ENCODE measurements around the gene ARID1A. TPM values are rescaled to one million over a fixed set of nuclear protein-coding genes. Genes with fewer than 3 reads are reported as not detected.
A peak's percentile ranks its signal among the peaks of the same experiment; 100 is the strongest.
"Not testable (repeated sequence)": the region's sequence is repeated elsewhere in the genome, so short reads cannot be mapped to it uniquely, and the experiment has no call there.

ARID1A gene
- total RNA-seq, 1 experiment from 2014 or later, result 26.2 TPM

DNA sequence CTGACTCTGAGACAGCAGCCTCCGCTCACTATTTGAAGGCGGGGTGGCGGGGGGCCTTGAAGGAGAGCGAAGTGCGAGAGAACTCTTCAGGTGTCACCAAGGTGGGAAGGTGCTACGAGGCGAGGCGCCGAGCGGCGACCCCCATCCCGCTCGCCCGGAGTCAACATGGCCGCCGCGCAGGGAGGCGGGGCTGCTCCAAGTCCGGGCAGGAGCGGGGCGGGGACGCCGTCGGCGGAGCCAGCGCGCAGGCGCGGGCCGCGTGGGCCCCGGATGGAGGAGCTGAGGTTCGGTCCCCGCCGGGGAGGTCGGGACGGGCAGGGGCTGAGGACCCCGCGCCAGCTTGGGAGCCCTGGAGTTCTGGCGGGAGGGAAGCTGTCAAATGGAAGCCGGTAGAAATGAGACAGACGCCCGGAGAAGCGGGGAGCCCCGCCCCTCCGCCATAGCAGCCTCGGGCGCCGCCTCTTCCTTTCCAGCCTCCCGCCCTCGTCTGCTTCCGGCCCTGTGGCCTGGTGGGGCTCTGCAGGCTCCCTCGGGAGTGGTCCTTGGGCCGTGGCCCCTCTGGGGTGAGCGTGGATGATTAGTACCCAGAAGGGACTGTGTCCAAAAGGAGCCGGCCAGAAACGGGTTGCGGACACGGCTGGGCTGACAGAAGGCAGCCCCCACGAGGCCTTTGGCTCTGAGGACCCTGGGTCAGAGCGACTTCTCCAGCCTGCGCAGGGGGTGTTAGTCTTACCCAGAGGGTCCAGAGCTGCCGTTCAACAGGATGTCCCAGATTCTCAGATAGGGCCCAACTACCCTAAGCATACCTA, 92.1 kb downstream of the ARID1A start, which contains the start of gene PIGV:
Gene PIGV (plus strand): TSS at position 245 of the 809 bp plus-strand sequence. CDS start 2,866 bp downstream, outside the sequence.
- DNase-seq (ENCODE audit: low read depth), result peak; percentile 82

DNA sequence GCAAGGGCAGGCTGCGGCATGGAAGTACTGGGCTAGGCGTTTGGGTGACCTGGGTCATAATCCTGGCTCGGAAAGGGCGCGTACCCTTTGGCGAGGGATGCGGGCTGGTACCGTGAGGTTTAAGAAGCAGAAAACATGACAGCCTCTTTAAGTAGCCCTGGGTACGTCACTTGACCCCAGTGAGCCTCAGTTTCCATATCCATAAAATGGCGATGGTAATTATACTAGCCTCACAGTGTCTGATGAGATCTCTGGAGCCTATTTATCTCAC, 92.6 kb downstream of the ARID1A start:
- DNase-seq (ENCODE audit: low read depth), result no peak

DNA sequence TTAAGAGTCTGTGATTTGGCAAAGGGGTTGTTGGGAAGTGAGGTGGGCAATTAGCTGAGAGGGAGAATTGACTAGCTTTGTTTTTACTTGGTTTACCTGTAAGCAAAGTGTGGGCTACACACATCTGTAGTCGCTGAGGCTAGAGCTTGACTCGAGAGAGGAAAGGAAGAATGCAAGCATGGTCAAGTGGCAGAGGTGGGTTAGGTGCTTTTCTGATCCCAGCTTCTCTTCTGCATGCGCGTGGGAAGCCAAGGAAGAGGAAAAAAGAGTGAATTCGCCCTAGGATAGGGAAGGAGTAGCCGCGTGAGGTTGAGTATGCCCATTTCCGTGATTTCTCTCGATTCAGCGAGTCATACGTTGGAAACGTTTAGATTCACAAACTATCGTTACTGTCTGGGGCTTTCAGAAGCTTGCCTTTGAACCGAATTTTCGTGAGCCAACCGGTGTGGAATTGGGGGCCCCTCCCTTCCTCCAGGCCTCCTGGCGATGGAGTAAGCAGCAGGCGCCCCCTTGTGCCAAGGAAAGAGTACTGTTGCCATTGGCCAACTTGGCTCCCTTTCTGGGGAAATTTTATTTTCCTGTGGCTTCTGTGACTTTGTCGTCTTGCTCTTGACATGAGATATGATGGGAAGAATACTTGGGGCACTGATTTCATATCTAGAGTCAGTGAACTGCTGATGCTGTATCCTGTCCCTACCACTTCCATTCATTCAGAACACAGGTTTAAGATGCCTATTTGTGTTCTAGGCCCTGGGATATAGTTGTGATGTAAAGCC, 93.2 kb downstream of the ARID1A start:
- peak; percentile 87 for DNase-seq (ENCODE audit: low read depth)

DNA sequence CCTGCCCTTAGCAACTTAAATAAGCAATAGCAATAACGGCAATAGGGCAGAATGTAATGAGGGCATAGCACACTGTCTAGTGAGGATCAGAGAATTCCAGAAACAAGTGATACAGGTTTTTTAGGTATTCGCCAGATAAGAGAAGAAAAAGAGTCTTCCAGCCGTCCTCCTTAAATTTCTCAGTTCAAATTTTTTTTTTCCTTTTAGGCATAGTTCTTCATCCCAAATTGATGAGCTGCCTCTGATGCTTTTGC, 93.7 kb downstream of the ARID1A start:
- no peak for DNase-seq (ENCODE audit: low read depth)

DNA sequence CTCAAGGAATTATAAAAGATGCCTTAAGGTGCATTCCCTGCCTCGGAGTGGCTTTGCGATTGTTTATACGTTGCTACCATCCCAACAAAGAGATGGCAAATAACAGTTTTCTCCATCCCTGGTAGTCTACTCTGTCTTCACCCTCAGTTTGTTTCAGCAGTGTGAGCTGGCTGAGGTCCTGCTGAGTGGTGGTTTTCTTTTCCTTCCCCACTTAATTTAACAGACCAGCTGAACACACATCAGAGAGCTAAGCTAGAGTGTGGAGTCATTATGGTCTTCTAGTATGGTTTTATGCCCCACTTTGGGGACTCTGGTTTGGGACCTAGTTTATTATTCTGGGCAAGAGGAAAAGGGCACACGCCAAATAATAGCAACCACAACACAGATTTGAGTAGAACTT, 94.1 kb downstream of the ARID1A start:
- DNase-seq (ENCODE audit: low read depth), result no peak

DNA sequence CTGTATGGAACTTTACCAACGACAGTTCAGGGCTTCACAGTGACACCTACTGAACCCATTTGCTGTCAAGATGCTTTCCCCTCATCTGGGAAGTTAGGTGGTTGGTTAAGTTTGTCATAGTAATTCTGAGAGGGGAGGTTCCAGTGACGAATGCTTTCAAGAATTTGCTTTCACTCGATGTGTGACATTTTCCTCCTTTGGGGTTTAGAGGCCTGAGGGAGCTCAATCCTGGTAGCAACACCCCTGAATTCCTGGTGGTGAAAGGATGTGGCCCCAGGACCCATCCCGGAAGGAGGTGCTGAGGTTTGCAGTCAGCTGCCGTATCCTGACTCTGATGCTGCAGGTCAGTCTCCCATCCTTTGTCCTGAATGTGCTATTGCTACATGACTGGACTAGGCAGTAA, 94.7 kb downstream of the ARID1A start:
- peak; percentile 61 for DNase-seq (ENCODE audit: low read depth)

DNA sequence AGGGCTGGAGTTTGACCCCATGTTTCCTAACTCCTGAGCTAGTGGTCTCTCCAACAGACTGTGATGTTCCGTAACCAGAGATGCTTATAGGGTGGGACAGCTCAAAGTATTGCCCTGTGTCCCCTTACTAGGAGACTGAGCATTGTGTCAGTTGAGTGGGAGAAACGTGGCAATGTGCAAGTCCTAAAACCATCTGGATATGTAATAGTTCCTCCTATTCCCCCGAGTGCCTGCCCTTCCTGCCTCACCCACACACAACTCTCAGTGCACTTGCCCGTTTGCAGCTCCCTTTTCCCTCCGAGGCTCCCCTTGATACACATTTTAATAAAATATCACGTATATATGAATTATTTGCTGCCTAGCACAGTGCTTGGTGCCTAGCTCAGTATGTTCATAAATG, 95.3 kb downstream of the ARID1A start:
- no peak for DNase-seq (ENCODE audit: low read depth)

DNA sequence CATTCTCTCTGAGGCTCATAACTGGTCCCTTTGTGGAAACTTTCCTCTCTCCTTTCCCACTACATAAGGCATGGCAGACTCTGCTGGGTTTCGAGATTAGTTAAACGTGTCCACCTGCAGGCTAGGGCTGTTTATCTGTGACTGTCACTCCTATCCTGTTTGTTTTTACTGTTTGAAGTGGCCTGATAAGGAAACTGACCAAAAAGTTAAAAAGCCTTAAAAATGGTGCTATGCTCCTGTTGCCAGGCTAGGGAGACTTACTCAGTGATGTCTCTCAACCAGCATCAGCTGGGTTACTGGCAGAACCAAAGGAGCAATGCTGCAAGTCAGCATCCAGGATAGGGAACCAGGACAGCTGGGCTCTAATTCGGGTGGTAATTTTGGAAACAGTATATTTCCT, 95.8 kb downstream of the ARID1A start:
- no peak for DNase-seq (ENCODE audit: low read depth)

DNA sequence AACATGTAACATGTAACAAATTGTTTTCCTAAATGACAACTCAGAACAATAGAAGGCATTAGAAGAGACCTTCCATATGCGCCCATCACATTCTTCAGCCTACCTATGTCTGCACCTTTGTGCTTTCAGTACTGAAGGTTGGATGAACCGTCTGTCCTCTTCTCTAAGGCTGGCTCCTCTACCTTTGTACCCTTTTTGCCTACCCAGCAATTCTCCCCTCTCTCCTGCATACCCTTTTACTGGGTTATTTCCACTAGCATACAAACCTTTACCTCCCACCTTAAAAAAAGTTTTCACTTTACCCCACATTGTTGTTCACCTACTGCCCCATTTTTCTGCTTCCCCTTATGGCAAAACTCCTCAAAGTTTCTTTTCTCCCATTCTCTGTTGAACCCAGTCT, 97.1 kb downstream of the ARID1A start:
- no peak for DNase-seq (ENCODE audit: low read depth)

DNA sequence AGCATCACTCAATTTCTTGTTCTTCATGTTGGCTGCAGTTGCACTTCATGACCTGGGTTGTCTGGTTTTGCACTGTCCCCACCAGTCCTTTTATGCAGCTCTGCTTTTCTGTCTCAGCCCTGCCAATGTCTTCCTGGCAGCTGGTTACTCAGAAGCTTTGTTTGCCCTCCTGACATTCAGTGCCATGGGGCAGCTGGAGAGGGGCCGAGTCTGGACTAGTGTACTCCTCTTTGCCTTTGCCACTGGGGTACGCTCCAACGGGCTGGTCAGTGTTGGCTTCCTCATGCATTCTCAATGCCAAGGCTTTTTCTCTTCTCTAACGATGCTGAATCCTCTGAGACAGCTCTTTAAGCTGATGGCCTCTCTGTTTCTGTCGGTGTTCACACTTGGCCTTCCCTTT, 98.6 kb downstream of the ARID1A start:
- no peak for DNase-seq (ENCODE audit: low read depth)

DNA sequence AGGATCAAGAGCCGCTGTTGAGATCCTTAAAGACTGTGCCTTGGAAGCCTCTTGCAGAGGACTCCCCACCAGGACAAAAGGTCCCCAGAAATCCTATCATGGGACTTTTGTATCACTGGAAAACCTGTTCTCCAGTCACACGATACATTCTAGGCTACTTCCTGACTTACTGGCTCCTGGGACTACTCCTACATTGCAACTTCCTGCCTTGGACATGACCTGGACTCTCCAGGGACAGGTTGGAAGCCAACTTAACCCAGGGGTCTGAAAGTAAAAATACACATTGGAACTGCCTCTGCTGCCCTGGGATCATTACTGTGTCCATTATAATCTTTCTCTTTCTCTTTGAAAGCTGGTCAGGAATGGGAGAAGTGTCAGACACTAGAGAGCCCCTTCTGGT, 101.8 kb downstream of the ARID1A start:
- DNase-seq (ENCODE audit: low read depth), result no peak

DNA sequence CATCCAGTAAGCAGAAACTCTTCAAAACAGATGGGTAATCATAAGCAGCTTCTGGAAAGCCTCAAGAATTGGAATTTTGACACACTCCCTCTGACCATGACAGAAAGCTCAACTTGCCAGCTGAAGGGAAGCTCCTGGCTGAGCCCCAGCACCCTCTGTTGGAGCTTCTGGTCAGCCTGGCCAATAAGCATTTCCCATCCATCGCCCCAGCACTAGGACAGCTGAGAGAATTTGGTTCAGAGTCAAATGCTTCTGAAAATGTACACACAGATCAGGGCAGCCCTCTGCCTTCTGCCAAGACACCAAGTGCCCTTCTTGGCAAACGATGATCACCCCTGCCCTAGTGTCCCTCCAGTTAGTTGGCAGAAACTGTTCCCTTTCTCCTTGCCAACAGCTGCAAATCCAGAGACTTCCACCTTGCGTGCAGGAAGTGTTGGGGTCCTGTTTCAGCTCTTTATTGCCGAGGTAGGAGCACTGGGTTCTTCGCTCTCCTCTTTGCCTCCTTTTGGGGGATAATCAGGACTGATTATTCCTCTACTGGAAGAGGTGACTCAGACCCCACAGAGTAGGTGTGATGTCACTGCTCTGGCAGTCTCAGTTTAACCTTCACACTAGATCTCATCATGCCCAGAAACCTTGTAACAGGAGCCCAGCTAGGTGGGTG, 103.8 kb downstream of the ARID1A start:
- peak; percentile 93 for DNase-seq (ENCODE audit: low read depth)

DNA sequence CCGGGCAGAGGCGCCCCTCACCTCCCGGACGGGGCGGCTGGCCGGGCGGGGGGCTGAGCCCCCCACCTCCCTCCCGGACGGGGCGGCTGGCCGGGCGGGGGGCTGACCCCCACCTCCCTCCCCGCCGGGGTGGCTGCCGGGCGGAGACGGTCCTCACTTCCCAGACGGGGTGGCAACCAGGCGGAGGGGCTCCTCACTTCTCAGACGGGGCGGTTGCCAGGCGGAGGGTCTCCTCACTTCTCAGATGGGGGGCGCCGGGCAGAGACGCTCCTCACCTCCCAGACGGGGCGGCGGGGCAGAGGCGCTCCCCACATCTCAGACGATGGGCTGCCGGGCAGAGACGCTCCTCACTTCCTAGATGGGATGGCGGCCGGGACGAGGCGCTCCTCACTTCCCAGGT, 108.1 kb downstream of the ARID1A start:
- DNase-seq (ENCODE audit: low read depth), result not testable (repeated sequence)

DNA sequence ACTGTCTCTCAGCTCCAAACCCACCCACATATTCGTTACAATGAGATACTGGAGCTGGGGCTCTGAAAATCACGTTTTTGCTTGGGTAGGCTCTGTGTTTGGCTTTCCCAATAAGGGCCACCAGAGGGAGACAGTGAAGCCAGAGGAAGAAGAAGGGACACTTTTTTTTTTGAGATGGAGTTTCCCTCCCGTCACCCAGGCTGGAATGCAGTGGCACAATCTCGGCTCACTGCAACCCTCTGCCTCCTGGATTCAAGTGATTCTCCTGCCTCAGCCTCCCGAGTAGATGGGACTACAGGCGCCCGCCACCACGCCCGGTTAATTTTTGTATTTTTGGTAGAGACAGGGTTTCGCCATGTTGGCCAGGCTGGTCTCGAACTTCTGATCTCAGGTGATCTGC, 114.3 kb downstream of the ARID1A start:
- peak; percentile 75 for DNase-seq (ENCODE audit: low read depth)

DNA sequence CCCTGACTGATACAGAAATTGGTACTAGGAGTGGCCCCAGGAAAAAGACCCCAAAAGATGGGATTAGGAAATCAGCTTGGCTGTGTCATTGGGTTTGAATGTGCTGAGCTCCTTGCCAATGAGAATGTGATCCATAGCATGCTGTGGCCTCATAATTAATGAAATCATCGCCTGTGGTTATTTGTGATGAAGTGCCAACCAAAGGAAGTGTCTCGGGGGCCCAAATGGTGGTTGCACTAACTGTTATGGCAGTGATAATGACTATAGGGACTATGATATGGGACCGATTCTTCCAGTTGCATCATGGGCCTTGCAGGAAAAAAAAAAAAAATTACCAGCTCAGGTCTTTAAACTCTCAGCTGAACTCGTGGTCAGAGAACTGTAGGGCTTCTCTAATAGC, 115.2 kb downstream of the ARID1A start:
- no peak for DNase-seq (ENCODE audit: low read depth)

DNA sequence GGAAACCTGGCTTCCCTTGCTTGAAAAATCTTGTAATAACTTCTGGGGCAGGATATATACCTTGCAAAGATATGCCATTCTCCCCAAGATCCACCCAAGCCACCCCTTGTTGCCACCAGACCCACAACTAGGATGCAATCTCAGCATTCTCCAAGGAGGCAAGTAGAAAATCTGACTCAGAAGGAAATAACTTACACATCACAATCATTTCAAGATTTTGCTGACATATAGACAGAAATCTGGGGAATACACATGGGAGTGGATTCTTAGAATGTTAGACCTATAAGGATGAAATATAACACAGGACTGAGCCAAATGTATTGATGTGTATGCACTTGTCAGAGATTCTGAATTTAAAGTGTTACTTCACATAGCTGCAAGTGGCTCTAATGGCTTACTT, 115.9 kb downstream of the ARID1A start:
- DNase-seq (ENCODE audit: low read depth), result no peak

DNA sequence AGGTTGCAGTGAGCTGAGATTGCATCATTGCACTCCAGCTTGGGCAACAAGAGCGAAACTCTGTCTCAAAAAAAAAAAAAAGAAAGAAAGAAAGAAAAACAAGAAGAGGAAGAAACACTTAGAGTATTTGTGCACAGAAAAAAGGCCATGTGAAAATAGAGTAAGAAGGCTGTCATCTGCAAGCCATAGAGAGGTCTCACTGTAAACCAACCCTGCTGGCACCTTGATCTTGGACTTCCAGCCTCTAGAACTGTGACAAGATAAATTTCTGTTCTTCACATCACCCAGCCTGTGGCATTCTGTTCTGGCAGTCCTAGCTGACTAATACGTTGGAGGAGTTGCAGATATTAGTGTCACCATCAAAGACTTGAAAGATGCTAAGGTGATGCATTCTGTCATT, 118.6 kb downstream of the ARID1A start:
- DNase-seq (ENCODE audit: low read depth), result no peak

DNA sequence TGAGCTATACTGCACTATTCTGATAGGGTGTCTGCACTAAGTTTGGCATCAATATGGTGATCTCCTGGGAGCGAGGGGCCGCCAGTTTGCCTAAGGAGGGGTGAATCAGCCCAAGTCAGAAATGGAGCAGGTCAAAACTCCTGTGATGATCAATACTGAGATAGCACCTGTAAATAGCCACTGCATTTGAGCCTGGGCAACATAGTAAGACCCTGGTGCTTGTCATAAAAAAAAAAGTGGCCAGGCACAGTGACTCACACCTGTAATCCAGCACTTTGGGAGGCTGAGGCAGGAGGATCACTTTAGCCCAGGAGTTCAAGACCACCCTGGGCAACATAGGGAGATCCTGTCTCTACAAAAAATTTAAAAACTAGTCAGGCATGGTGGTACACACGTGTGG, 119.1 kb downstream of the ARID1A start:
- DNase-seq (ENCODE audit: low read depth), result no peak

DNA sequence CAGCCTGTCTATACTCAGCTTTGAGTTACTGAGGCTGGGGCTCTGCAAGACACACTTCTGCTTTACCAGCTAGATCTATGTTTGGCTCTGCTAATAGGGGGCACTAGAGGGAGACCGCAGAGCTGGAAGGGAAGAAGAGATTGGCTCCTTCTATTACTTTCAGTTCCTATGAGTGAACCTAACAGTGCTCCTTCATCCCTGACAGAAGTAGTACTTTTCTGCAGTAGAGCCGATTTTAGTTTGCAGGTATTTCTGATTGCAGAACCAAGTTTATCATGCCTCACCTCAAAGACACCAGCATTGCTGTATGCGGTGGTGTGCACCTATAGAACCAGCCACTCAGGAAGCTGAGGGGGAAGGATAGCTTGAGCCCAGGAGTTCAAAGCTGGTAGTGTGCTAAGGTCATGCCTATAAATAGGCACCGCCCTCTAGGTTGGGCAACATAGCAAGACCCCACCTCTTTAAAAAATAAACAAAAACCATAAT, 125.0 kb downstream of the ARID1A start:
- DNase-seq (ENCODE audit: low read depth), result no peak

DNA sequence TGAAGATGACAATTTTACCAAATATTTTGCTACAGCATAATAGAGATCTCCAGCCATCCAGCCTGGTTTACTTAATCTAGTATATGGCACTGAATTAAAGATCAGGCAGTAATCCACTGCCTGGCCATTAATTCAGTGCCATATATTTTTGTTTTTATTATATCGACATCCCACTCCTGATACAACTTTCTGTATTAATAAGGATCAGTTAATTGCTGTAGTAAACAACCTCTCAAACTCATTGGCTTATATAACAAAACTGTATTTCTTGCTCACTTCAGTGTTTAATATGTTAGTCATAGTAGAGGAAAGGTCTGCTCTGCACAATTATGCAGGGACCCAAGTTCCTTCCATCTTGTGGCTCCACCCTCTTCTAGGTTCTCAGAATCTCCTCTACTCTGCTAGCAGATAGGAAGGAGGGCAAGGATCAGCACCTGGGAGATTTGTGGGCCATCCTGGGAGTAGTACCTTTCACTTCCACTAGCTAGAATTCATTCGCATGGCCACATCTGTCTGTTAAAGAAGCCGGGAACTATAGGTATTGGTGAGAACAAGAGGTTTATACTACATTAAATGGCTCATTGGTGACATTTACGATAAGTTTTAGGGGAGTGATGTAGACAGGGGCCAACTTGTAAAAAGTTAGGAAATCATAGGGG, 127.1 kb downstream of the ARID1A start:
- no peak for DNase-seq (ENCODE audit: low read depth)

DNA sequence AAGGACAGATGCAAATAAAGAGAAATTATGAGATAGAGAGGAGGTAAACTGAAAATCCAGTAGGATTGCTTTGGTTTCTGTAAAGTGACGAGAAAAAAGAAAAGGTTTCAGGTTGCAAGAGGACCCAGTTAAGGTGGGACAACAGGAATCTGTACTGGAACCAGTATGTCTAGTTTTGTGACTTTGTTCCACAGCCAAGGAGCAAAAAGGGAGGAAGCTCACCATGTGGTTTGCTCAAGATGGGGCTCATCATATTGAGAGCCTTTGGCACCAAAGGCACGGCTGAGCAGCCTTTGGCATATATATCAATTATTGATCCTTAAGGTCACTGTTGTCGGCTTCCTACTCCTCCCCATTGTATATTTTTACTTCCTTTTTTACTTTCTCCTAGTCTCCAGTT, 128.9 kb downstream of the ARID1A start:
- no peak for DNase-seq (ENCODE audit: low read depth)

Measured in M059J (cell line).